Stimulated activated CD4-positive, alpha-beta T cell treated with anti-CD3 and anti-CD28 coated beads, Interleukin-2, amount 100 ng/mL, for 4 hours (primary cell): ENCODE results near the gene NTN1.

Experiments used
- DNase-seq: peaks from one replicate; pipeline ENCODE4 v3.0.0-alpha.2; 2020; ENCODE audit warnings: low read depth

The NTN1 gene

DNA sequence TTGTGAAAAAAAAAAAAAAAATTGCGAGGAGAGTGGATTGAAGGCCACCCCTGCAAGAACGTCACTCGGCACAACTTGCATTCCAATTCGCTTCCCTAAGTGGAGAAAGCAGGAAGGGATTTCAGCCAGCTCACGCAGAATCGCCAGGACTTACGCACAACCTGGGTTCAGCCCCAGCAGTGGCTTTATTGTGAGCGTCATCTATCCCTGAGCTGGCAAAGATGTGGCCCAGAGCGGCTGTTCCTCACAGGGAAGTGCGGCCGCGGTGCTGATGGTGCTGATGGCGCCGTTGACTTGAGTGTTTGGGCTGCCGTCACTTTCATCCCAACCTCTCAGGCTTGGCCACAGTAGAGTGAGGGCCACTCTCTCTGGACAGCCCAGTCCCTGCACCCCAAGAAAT is 197.6 kb downstream of the NTN1 start:
- no peak for DNase-seq

DNA sequence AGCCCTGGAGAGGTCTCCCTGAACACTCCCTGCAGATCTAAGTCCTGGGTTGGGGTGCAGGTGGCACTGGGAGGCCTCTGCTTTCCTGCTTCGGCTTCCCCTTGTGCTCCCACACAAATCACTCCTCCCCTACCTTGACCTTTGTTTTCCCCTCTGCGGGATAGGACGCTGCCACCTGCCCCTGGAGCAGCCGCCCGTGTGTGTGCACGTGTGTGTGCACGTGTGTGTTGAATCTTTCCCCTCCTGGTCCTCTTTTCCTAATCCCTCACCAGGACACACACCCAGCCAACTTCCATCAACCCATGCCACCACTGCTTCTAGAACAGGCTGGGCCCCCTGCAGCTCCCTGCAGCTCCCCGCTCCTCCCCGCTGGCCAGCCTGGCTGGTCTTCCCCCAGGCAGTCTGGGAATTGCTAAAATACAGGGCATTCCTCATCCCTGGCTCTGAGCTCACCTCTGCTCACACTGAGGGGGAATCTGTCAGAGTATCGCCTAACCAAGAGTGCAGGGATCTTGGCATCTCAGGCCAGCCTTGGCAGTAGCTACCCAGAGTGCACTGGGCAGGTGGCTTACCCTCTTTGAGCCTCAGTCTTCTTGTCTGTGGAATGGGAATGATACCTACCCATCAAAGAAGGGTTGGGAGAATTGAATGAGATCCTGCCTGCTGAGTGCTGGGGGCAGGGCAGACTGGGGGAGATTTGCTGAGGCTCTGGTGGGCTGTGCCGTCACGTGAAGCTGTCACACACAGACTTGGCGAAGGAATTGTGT is 198.5 kb downstream of the NTN1 start:
- DNase-seq = no peak

DNA sequence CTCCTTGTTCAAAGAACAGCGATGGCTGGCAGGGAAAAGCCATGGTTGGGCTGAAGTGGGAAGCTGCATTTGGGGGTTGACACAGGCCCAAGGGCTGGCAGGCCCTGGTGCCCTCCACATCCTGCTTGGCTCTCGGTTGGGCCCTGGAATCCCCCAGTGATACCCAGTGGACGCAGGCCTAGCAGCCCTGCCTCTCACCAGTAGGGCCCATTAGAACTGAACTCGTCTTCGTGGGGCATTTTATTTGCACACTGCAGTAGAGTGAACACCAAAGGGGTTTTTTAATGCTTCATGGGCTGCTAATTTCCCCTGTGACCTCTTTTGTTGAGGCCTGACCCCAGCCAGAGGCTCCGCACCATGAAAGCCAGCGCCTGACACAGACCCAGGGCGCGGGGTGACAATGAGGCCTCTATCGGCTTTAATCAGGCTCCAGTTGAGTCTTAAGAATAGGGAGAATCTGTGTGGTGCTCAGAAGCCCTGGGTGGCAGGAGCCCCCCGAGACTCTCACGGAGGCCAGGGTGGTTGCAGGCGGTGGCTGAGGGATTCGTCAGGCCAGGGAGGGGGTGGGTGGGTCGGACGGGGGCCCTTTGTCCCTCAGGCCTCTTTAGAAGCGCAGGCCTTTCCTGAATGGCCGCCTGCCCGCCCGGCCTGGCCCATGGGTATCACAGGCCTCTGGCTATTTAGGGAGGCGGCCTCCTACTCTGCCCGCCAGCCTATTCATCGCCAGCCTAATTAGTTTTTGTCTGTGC is 199.3 kb downstream of the NTN1 start:
- DNase-seq = no peak

DNA sequence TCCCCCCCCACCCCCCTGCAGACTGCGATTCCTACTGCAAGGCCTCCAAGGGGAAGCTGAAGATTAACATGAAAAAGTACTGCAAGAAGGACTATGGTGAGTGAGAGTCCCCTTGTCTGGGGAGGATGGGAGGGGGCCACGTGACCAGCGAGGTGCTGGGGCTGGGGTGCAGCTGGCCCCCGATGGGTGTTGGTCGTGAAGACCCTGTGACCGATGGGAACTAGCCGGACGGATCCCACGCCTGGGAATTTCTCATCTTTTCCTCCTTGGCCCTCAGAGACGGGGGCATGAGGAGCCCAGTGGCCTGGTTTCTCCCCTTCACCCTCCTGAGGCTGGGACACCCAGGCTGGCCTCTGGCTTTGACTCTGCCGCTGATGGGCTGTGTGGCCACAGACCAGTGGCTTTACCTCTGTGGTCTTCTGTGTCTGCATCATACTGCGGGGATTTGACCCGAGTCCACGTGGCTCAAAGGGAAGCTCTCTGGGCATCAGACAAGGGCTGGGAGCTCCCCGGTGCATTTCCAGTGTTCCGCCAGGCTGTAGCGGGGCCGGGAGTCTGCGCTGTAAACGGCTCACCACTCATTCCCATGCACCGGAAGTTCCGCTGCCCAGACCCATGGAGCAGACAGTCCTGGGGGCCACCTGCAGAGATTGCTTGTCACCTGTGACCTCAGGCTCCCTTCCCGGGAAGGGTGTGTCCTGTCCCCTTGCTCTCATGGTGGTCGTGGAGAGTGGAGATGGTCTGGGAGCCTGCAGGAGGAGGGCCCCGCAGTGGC is 200.0 kb downstream of the NTN1 start:
- no peak for DNase-seq

DNA sequence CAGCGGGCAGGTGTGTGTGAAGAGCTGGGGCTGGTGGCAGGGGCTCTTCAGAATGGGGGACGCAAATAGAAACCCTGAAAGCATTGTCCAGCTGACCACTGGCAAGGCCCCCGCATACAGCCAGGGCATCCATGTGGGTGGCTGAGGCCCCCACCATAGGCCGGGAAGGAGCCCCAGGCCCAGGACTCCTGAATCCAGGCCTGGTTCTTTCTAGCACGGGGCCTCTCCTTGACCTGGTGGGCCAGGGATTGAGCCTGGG is 200.5 kb downstream of the NTN1 start:
- DNase-seq = no peak

- no peak for DNase-seq
These were observed 202.2 kb downstream of the NTN1 start for GRCh38 chr17:9223531-9223930.

DNA sequence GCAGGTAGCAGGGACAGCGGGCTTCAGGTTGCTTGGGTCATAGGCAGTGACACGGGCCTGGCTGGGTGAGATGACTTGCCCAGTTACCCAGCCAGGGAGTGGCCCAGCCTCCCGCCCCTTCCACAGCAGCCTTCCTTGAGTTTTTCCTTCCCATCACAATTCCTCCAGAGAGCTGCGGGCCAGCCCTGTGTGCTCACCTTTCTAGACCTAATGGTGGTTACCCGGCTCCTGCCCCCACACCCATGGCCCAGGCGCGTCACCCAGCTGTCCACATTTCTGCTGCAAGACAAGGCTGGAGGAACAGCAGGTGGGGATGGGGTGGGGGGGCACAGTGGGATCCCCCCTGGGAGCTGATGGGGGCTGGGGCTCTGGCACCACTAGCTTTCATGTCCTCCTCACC is 203.2 kb downstream of the NTN1 start:
- no peak for DNase-seq

GRCh38 chr17:9225305-9226101 is 204.2 kb downstream of the NTN1 start:
- DNase-seq = no peak

- no peak for DNase-seq
These were observed 205.0 kb downstream of the NTN1 start for GRCh38 chr17:9226130-9226793.

- no peak for DNase-seq
These were observed 205.5 kb downstream of the NTN1 start for GRCh38 chr17:9226794-9227135.

GRCh38 chr17:9227819-9228407 is 206.6 kb downstream of the NTN1 start:
- no peak for DNase-seq

GRCh38 chr17:9228408-9229159 is 207.3 kb downstream of the NTN1 start:
- no peak for DNase-seq

GRCh38 chr17:9229160-9229825 is 208.0 kb downstream of the NTN1 start:
- no peak for DNase-seq

DNA sequence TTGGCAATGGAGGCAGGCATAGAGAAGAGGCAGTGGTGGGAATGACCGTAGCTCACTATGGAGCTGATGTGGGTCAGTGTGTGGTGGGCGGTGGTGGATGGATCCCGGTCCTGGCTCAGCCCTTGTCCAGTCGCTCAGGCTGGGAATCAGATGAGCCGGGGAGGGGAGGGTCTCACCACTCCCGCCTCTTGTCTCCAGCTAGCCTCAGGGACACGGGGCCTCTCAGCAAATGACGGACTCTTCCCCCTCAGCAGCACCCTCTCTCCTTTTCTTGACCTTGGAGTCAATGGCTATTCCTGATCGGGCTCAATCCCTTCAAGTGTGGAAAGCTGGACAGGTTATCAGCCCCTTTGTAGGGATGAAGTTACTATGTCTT is 208.5 kb downstream of the NTN1 start:
- DNase-seq = no peak

DNA sequence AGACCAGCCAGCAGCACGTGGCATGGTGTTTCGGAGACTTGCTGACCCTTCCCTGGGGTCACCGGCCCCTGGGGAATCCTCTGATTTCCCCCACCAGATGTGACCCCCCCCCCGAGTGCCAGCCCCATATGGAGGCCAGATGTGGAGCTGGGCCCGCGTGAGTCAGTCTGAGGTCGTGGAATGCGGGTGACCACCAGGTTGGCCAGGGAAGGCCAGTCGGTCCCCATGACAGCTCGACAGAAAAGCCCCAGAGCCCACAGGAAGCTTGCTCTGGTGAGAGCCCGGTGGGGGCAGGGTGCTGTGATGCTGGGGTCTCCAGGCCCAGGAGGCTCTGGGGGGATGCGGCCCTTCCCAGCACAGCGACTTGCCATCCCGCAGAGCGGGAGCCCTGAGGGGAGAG is 209.0 kb downstream of the NTN1 start:
- DNase-seq = no peak

DNA sequence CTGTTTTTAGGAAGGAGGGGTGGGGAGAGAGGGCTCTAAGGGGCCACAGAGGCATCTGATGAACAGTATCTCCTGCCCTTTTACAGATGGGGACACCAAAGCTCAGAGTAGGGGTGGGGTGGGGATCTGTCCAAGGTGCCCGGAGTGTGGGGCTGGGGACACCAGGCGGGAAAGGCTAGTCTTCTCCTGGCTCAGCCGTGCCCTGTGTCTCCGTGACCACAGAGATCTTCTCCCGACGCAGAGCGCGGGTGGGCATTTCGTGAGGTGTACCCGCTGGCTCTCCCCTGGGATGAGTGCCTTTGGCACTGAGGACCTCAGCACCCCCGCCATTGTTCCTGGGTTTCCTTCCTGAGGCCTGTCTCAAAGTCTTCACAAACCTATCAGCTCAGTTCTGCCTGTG is 209.6 kb downstream of the NTN1 start:
- DNase-seq = no peak

DNA sequence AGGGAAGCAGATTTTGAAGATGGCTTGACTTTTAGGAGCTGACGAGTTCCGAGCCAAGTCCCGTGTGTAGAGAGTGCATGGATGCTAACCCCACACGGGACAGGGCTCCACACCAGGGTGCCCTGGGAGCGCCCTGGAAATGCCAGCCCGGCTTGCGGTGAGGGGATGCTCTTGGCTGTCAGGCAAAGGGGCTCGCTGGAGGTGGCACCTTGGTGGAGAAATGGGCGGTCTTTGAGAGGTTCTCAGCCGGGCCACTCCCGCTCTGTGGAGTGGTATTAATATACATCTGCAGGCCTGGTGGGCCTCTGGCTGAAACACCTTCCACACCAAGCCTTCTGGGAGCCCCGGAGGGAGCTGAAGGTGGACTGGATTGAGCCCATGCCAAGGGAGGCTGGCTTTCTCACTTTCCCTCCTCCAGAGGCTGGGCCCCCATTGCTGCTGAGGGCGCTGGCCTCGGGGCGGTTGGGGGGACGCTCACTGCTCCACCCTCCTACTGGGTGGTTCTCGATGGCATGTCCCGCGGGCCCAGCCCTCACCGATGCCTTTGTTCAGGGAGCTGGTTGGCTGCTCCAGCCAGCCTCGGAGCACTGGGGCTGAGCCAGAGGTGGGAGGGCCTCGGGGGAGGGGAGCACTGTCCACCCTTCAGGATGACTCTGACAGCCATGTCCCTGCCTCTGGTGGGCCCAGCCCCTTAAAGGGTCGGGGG is 210.3 kb downstream of the NTN1 start:
- DNase-seq = no peak

DNA sequence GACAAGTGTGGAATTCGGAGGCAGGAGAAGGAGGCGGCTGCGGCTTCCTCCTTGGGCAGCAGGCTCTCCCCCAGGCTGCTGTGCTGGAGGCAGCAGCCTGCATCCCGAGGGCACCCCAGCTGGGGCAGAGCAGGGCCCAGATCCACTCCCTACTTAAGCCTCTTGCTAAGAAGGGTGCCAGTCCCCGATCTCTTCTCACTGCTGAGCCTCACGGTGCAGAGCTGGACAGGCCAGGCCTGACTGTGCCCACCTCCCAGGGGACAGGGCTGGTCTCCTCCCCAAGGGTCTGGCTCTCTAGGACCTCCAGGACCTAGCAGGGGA is 210.8 kb downstream of the NTN1 start:
- DNase-seq = no peak

DNA sequence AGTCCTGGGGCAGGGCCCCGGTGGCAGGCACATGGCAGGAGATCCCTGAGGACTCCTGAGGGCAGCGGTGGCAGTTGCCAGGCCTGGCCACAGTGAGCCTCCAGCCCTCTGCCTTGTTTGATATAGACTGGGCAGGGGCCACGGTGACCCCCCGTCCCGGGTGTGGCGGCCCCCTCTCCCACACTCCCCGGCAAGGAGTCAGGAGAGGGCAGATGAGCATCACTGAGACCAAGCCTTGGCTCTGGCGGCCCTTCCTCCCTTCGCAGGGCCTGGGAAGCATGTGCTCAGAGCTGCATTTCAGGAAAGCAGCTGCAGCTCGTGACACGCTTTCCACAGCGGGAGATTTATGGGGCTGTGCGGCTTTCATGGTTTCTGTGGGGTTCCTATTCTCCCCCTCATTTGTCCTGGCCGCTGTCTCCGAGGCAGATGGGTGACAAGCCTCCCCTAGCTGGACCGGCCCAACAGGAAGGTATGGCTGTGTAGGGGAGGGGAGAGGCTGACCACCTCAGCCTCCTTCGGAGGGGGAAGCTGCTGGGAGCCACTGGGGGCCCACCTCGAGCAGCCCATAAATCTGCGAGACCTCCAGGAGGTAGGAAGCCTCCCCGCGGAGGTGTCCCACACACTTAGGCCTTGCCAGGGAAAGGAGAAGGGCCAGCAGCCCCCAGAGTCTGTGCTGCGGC is 211.4 kb downstream of the NTN1 start:
- DNase-seq = no peak
